HG03108 (cell line): Measurements from ENCODE around the gene RLN3.

Experiments used
- ATAC-seq: cut with Tn5 transposase; IDR thresholded peaks from one replicate; pipeline ENCODE4 v1.9.1; 2021; ENCODE audit warnings: moderate library complexity; ENCODE audit not compliant: unreplicated experiment

Gene RLN3

GRCh38 chr19:13993590-13994300 is 34.2 kb upstream of the RLN3 start:
- ATAC-seq, result no peak

- no peak for ATAC-seq
These were observed 32.8 kb upstream of the RLN3 start for GRCh38 chr19:13995017-13995728.

- ATAC-seq, result no peak
These were observed 31.8 kb upstream of the RLN3 start for GRCh38 chr19:13995878-13996765.

- ATAC-seq, result no peak
These were observed 30.9 kb upstream of the RLN3 start for GRCh38 chr19:13996928-13997630.

GRCh38 chr19:13997631-13997962 is 30.4 kb upstream of the RLN3 start:
- ATAC-seq, result no peak

GRCh38 chr19:13998426-13998825 is 29.5 kb upstream of the RLN3 start:
- no peak for ATAC-seq

DNA sequence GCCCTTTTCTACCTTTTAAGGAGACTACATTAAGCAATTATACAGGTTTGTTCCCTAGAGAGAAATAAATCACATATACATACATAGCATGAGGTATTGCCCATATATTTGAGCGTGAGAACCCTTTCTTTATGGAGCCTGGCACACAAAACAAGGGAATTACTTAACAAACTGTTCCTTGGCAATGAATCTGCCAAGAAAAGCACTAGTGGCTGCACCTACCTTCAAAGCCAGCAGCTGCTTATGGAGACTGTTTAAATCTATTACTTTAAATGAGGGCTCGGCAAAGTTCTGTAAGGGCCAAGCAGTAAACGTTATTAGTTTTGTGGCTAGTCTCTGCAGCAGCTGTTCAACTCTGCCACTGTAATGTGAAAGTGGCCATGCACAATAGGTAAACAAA is 28.9 kb upstream of the RLN3 start:
- no peak for ATAC-seq

GRCh38 chr19:14000691-14001375 is 27.1 kb upstream of the RLN3 start:
- no peak for ATAC-seq

DNA sequence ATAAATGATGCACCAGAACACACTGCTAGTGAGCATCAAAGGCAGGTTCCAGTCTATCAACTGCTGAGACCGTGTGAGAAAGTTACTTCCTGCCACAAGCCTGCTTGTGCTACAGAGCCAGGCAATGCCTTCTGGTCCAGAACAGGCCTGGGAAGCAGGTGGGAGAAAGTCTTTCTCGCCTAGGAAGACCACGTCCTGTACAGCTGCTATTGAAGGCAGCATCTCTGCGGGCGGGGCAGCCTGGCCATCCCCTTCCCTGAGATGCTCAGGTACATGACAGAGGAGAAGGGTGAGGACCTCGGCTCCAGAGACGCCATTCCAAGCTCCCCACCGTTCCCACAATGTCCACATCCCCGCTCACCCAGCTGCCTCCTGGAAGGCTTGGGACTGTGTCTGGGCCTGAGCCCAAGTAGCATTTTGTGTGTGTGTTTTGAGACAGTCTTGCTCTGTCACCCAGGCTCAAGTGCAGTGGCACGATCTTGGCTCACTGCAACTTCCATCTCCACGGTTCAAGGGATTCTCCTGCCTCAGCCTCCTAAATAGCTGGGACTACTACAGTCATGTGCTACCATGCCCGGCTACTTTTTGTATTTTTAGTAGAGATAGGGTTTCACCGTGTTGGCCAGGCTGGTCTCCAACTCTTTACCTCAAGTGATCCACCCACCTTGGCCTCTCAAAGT is 25.2 kb upstream of the RLN3 start:
- ATAC-seq, result no peak

DNA sequence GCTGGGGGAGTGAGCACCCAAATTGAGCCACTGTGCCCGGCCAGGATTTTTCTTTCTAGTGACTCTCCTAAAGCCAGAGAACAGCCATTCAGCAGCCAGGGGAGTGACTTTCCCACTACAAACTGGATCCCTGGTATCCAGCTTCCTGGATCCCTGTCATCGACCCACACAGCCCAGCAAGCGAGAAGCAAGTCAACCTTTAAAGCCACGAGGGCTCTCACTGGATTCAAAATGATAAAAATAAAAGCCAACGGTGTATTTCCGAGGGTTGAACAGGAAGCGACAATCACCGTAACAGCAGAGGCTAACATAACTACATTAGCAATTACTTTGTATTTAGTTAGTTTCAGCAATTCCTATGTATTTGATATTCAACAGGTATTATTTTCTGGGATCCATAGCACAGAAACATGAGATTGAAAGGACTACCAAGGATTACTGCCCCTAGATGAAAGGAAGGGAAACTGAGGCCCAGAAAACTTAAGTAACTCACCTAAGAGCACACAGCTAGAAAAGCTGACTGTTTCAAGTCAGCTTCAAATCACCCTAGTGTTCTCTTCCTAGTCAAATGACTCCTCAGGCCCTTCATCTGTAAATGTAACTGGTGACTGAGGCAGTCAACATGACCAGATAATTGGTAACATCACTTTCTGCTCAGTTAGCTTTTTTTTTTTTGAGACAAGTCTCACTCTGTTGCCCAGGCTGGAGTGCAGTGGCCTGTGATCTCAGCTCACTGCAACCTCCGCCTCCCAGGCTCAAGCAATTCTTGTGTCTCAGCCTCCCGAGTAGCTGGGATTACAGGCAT is 24.5 kb upstream of the RLN3 start:
- no peak for ATAC-seq

DNA sequence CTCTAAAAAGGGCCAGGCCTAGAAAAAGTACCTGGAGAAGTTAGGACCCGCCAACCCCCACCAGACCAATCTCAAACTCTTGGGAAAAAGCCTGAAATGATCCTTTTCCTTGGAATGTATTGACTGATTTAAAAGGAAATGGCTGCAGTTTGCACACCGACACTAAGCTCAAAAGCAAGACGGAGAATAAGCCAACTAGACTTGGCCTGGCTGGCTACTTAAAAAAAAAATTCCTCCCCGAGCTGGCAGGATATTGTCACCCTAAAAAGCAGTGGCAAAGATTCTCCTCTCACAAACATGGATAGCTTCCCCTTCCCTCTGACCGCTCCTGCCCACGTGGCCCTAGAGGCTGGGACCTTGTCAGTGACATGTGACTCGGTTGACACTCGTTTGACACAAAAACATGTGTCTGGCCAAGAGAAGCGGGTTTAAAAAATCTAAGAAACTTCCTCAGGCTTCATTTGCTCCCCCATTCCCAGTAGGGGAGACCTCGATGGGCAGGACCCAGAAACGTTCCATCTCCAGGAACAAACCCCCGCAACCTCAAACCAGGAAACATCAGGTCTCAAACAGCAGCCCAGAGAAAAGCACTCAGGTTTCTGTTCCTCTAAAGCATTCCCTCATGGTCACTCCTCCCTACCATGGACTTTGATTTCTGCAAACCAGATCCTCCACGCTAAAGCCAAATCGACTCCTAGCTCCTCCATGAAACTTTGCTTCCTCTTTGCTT is 23.2 kb upstream of the RLN3 start:
- ATAC-seq, result no peak

DNA sequence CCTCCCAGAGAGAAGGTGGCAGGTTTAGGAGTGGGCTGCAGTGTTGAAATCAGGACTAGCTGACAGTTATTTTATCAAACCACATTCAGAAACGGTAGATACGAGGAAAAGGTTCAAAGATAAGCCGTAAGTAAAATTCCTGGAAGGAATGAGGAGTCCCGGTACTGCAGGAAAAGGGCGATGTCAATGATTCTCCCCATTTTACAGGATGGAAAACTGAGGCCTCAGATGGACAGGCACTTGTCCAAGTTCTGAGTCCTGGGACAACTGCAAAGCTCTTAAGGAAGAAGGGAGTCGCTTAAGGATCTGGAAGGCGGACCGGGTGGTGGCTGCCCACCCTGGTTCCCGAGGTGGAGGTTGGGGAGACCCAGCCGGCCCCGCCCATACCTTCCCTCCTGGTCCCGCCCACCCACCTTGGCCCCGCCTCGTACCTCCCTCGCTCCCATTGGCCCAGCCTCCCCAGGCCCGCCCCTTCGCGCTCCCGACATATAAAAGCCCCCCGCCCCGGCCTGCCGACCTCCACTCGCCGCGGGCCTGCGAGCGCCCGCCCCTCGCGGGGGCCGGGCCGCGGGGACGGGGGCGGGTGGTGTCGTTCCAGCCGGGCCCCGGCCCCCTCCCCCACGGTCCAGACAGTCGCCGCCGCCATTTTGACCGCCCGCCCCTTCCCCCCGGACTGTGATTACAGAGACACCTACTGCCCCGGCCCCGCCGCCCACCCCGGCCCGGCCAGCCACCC is 22.4 kb upstream of the RLN3 start:
- ATAC-seq, result peak; percentile 22

GRCh38 chr19:14006085-14006765 is 21.7 kb upstream of the RLN3 start, which contains the start of gene RFX1:
RFX1 (minus strand) TSS chr19:14006320; CDS start chr19:13993843, 12,477 bp downstream.
- ATAC-seq, result peak; percentile 70

- peak; percentile 22 for ATAC-seq
These were observed 21.0 kb upstream of the RLN3 start for GRCh38 chr19:14006766-14007562.

DNA sequence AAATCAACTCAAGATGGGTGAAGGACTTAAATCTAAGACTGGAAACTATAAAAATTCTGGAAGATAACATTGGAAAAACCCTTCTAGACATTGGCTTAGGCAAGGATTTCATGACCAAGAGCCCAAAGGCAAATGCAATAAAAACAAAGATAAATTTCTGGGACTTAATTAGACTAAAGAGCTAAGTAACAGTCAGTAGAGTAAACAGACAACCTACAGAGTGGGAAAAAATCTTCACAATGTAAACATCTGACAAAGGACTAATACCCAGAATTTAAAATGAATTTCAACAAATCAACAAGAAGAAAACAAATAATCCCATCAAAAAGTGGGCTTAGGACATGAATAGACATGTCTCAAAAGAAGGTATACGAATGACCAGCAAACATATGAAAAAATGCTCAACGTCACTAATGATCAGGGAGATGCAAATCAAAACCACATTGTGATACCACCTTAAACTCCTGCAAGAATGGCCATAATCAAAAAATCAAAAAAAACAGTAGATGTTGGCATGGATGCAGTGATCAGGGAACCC is 15.5 kb upstream of the RLN3 start:
- no peak for ATAC-seq

GRCh38 chr19:14015524-14016035 is 12.4 kb upstream of the RLN3 start:
- ATAC-seq, result peak; percentile 79
